Gastroesophageal sphincter (tissue), 3 donors: ENCODE results near the gene KCND3.

Source experiments
- EP300 ChIP-seq: sonication (generic); formaldehyde crosslinking; IDR thresholded peaks from one replicate; pipeline ENCODE4 v1.6.1; 2017; ENCODE audit warnings: antibody characterized with exemption, mild to moderate bottlenecking
- POLR2AphosphoS5 ChIP-seq: sonication (generic); formaldehyde crosslinking; IDR thresholded peaks from one replicate; pipeline ENCODE4 v1.6.1; 2017; ENCODE audit warnings: antibody characterized with exemption
- TF ChIP-seq, protein P1 (sequence below), 4 experiments: fragments of 200-600 bp in 2 of 4; fragments of 450-650 bp in 2 of 4; sonication (generic) in 1 of 4; IDR thresholded peaks; one replicate each; pipeline ENCODE4 v1.5.1; 2017 to 2019; ENCODE audit warnings: antibody characterized with exemption in 4 of 4, mild to moderate bottlenecking in 2 of 4, moderate library complexity in 2 of 4

DNA sequence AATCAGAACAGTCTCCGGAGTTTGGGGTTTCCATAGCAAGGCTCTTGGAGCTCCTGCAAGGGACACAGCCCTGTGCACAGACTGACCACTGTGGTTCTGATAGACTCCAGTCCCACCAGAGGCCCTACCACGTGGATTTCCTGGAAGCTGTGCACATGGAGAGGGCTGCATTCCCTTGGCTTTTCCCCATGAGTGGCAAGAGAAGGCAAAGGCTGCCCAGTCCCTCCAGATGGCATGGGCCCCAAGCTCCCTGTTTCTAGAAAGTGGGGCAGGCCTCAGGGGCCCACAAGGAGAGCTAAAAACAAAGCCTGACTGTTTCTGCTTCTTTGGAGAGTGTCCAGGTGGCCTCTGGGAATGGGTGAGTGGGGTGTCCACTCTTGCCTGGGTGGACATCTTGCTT lies 146.3 kb downstream of the KCND3 start:
- TF ChIP-seq, protein P1, sequence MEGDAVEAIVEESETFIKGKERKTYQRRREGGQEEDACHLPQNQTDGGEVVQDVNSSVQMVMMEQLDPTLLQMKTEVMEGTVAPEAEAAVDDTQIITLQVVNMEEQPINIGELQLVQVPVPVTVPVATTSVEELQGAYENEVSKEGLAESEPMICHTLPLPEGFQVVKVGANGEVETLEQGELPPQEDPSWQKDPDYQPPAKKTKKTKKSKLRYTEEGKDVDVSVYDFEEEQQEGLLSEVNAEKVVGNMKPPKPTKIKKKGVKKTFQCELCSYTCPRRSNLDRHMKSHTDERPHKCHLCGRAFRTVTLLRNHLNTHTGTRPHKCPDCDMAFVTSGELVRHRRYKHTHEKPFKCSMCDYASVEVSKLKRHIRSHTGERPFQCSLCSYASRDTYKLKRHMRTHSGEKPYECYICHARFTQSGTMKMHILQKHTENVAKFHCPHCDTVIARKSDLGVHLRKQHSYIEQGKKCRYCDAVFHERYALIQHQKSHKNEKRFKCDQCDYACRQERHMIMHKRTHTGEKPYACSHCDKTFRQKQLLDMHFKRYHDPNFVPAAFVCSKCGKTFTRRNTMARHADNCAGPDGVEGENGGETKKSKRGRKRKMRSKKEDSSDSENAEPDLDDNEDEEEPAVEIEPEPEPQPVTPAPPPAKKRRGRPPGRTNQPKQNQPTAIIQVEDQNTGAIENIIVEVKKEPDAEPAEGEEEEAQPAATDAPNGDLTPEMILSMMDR (IDR thresholded peaks at IDR 0.05): no peak
- TF ChIP-seq POLR2AphosphoS5 (no peak), EP300 (no peak)
